Kidney glomerular epithelial cell (primary cell): ENCODE results near the gene MAPK7.

Experiments used
- DNase-seq: peaks from one replicate; lab custom pipeline; 2025; lab: John Stamatoyannopoulos, UW

The MAPK7 gene

GRCh38 chr17:19363460-19364035 lies 14.8 kb upstream of the MAPK7 start:
- no peak for DNase-seq

GRCh38 chr17:19364699-19365498 lies 13.4 kb upstream of the MAPK7 start:
- peak; percentile 32 for DNase-seq

DNA sequence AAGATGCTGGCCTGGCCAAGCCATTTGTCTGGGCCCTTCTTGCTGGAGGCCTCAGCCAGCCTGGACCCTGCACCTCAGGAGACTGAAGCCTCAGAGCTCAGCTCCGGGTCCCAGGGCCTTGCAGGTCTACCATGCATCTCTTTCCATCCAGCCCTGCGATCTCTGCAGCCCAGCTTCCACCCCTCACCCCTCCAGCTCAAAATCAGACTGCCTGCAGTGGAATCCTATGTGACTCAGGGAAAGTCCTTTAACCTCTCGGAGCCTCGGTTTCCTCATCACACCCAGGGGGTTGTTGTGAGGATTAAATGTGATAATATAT lies 12.8 kb upstream of the MAPK7 start:
- no peak for DNase-seq

DNA sequence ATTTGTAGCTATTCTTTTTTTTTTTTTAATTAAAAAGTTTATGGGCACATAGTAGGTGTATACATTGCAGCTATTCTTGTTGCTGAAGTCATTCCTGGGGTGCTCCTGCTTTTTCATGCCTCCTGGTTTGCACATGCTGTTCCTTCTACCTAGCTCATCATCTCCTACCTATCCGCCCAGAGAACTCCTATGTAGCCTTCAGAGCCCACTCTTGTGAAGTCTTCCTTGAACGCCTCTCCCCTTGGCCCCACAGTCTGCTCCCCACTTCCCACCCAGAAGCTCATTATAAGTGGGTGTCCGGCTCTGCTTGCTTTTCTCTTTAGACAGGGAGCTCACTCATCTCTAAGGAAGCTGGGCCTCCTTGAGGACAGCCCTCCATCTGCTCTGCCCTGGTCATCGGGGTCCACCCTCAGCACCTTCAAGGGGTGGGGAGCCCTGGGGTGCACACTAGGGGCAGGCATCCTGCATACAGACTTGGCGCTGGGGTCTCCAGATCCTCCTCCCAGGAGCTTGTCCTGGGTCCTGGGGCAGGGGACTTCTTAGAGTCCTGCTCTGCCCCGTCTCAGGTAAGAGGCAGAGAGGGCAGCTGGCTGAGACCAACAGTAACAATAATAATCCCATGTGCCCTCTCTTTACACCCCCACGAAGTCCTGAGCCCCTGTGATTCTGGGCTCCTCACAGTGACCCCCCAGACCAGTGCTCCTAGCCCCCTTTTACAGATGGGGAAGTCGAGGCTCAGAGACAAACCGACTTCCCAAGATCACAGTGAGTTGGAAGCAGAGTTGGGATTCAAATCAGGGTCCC lies 12.3 kb upstream of the MAPK7 start:
- no peak for DNase-seq

DNA sequence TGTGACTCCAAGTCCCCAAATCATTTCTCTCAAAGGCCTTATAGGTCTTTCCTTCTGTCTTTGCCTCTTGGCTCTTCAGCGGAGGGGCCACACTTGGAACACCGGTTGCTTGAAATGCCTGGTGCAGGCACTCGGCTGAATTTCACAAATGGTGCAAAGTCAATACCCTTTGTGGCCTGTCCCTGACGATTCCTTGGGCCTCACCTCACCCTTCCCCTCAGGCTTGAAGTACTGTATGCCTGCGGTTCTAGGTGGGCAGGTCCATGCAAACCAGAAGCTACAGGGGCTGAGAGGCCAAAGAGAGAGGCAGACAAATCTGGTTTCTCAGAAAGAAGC lies 11.7 kb upstream of the MAPK7 start:
- DNase-seq: no peak

GRCh38 chr17:19368229-19368628 lies 10.1 kb upstream of the MAPK7 start:
- no peak for DNase-seq

GRCh38 chr17:19369107-19369778 lies 9.1 kb upstream of the MAPK7 start:
- no peak for DNase-seq

GRCh38 chr17:19369846-19370492 lies 8.3 kb upstream of the MAPK7 start:
- DNase-seq: no peak

- no peak for DNase-seq
Observed at GRCh38 chr17:19370493-19370960, 7.8 kb upstream of the MAPK7 start.

DNA sequence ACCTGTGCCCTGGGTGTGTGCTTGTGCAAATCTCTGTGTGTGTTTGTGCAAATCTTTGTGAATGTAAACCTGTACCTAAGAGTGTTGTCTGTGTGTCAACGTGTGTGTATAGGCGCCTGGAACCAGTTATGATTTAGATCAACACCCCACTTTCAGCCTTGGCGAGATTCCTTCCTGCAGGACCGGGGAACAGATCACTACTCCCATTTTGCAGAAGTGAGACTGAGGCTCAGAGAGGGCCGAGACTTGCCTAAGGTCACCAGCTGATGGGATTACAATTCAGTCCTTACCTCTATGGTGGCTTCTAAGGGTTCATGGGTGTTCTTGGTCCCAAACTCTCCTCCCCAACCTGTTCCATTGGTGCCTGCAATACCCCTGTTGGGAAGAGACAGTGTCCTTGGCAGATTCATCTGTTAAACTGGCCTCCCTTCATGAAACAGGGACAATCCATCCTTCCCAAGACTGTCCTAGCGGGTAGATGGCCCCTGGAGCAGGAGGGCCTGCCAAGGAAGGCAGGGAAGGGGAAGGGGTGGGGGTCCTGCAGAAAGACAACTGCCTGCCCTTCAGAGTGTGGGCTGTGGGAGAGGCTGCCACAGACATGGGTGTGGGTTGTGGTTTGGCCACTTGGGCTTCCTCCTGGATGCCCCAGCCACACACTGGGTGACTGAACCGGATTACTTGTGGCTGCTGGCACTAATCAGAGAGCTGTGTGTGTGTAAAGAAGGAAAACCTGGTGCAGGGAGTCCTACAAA lies 6.9 kb upstream of the MAPK7 start:
- no peak for DNase-seq

- DNase-seq: no peak
Observed at GRCh38 chr17:19372011-19372370, 6.3 kb upstream of the MAPK7 start.

GRCh38 chr17:19372439-19372838 lies 5.9 kb upstream of the MAPK7 start:
- DNase-seq: no peak

DNA sequence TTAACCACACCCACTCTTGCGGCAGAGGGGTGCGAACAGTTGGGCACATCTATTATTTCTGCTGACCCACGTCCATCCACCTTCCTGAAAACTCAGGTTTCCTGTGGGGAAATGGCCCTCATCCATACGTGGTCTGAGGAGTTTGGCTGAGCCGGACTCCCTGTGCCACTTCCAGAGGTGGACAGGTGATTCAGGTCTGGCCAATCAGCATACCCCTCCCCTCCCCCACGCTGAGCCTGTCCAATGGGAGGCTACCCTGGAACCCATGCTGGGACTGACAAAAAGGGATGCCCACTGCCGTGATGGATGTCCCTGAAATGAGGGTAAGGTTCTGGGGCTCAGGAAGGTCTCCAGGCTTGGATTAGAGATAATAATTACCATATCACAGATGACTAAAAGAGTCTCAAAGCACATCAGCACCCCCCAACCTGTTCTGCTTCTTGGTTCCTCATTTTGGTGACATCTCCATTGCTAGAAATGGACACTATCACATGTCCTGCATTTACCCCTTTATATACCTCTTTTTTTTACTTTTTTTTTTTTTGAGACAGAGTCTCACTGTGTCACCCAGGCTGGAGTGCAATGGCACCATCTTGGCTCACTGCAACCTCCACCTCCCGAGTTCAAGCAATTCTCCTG lies 5.3 kb upstream of the MAPK7 start:
- DNase-seq: no peak

GRCh38 chr17:19374136-19374535 lies 4.2 kb upstream of the MAPK7 start:
- no peak for DNase-seq

GRCh38 chr17:19375732-19376131 lies 2.6 kb upstream of the MAPK7 start:
- no peak for DNase-seq

DNA sequence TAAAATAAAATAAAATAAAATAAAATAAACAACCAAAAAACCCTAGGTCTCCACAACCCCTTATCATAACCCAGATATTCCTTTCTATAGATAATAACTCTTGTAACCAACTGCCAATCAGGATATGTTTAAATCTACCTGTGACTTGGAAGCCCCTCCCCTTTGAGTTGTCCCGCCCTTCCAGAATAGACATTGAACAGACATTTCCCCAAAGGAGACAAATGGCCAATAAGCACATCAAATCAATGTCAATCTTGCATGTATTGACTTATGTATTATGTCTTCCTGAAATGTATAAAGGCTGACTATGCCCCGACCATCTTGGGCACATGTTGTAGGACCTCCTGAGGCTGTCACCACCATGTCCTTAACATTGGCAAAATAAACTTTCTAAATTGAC lies 1.5 kb upstream of the MAPK7 start:
- DNase-seq: no peak

DNA sequence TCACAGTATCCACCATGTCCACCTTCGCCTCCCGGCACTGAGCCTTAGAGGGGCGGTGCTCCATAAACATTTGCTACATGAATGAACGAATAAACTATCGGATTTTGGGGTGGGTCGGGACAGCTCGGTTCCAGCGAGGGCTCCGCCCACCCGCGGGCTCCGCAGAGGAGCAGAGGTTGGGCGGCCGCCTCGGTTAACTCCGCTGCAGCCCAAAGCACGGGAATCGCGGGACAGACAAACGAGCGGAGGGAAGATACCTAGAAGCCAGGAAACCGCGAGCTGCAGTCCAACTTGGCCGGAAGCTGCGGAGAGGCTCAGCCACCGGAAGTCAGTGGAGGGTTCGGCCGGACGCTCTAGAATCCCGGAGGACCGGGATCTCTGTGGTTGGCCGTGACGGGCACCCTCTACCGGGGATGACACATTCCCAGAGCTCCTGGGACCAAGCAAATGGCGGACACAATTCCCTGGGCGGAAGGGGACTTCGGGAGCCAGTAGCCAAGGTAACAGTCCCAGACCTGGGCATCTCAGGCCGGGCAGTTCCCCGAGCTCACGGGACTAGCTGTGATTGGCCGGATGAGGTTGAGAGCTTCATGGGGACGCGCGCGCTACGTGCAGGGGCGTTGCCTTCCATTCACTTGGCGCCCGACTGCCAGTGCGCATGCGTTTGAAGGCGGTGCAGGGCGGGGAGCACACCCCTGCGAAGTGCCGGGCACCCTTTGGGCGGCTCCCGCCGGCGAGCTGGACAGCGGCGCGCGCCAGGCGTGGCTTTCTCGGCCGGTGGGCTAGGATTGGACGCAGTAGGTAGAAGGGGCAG lies 489 bp upstream of the MAPK7 start:
- peak; percentile 97 for DNase-seq

GRCh38 chr17:19379361-19380065 lies 1.2 kb downstream of the MAPK7 start:
- DNase-seq: no peak

- no peak for DNase-seq
Observed at GRCh38 chr17:19380481-19381301, 2.4 kb downstream of the MAPK7 start.
